HepG2 (cell line): ENCODE data around the gene GCLC. TPM values are rescaled to one million over a fixed set of nuclear protein-coding genes. Genes with fewer than 3 reads are reported as not detected.

Source experiments
- ATAC-seq: fragments of 200-7000 bp; cut with Tn5 transposase; 3 replicates; pipeline ENCODE4 v1.9.1; 2020; ENCODE audit warnings: mild to moderate bottlenecking, moderate library complexity
- BruUV-seq: library from RNA; stranded (reverse); fragments of 400-500 nt; replicated peaks from 2 replicates; lab custom pipeline; 2021; lab: Mats Ljungman, UMichigan
- CTCF ChIA-PET: fragments of 300-600 bp; formaldehyde crosslinking; extraction: SDS; loops from one replicate; lab custom pipeline; 2021; ENCODE audit warnings: low total read pairs, inconsistent platforms, low intra/inter-chr PET ratio; lab: Yijun Ruan, JAX
- POLR2A ChIA-PET: fragments of 350-600 bp; sonication (Branson Sonifier 250); formaldehyde crosslinking; loops from one replicate; lab custom pipeline; 2020; ENCODE audit warnings: antibody characterized with exemption, inconsistent platforms; lab: Yijun Ruan, JAX
- DNase-seq: peaks from one replicate; pipeline ENCODE4 v3.0.0-alpha.2; 2015; ENCODE audit warnings: low spot score
- FAIRE-seq: peaks from 3 replicates; lab custom pipeline; 2011; peaks lifted over from hg19 to GRCh38; lab: Jason Lieb, UNC
- H2AFZ ChIP-seq: one replicate; pipeline ENCODE4 v1.6.1; 2011; ENCODE audit warnings: low read length, inconsistent platforms
- H3K27ac ChIP-seq: fragments of 300-600 bp; 3 replicates; pipeline ENCODE4 v1.8.0; 2011; ENCODE audit warnings: mixed run types, mild to moderate bottlenecking, mixed read lengths, low read length, inconsistent platforms; ENCODE audit not compliant: insufficient read depth; ENCODE audit errors: extremely low read length
- H3K27me3 ChIP-seq, 2 experiments: fragments of 200-600 bp in 1 of 2; 2 replicates in 1 of 2; 3 replicates in 1 of 2; pipeline versions ENCODE4 v1.6.0 to v1.8.0; 2011; ENCODE audit warnings: low read length in 2 of 2, mild to moderate bottlenecking in 2 of 2, moderate library complexity in 2 of 2, inconsistent platforms in 1 of 2; ENCODE audit not compliant: insufficient read depth in 2 of 2, control insufficient read depth in 1 of 2
- H3K36me3 ChIP-seq, 2 experiments: fragments of 200-600 bp in 1 of 2; replicated peaks in 1 of 2; 2 replicates in 1 of 2; 3 replicates in 1 of 2; pipeline versions ENCODE4 v1.5.1 to v1.8.0; 2011; ENCODE audit warnings: low read length in 2 of 2, inconsistent platforms in 1 of 2; ENCODE audit not compliant: insufficient read depth in 2 of 2, control insufficient read depth in 1 of 2
- H3K4me1 ChIP-seq: 2 replicates; pipeline ENCODE4 v1.5.1; 2012; ENCODE audit warnings: low read length, inconsistent platforms; ENCODE audit not compliant: insufficient read depth
- H3K4me2 ChIP-seq: 2 replicates; pipeline ENCODE4 v1.6.0; 2011; ENCODE audit warnings: low read depth, low read length, inconsistent platforms
- H3K4me3 ChIP-seq, 3 experiments: fragments of 200-600 bp in 1 of 3; sonication (generic), shearing (Covaris generic) in 1 of 3; replicated peaks in 1 of 3; 2 replicates each; pipeline ENCODE4 v1.5.1; 2011 to 2016; ENCODE audit warnings: low read length in 3 of 3, inconsistent platforms in 2 of 3, low read depth in 2 of 3, mild to moderate bottlenecking in 2 of 3, control low read depth in 1 of 3, mixed read lengths in 1 of 3; ENCODE audit not compliant: insufficient read depth in 1 of 3
- H3K79me2 ChIP-seq: one replicate; pipeline ENCODE4 v1.6.1; 2011; ENCODE audit warnings: low read length, inconsistent platforms; ENCODE audit not compliant: insufficient read depth
- H3K9ac ChIP-seq: 2 replicates; pipeline ENCODE4 v1.6.0; 2011; ENCODE audit warnings: mild to moderate bottlenecking, low read depth, low read length, inconsistent platforms; ENCODE audit not compliant: insufficient read depth
- H3K9me3 ChIP-seq: 2 replicates; pipeline ENCODE4 v1.5.1; 2012; ENCODE audit warnings: mild to moderate bottlenecking, low read length
- H4K20me1 ChIP-seq: 2 replicates; pipeline ENCODE4 v1.6.0; 2011; ENCODE audit warnings: inconsistent platforms, mild to moderate bottlenecking, low read length, moderate library complexity; ENCODE audit not compliant: insufficient read depth
- KDM5A ChIP-seq: fragments of 200-600 bp; sonication (generic); IDR thresholded peaks from 2 replicates; pipeline ENCODE4 v1.7.0; 2018; ENCODE audit warnings: antibody characterized with exemption, mild to moderate bottlenecking, low read length, borderline replicate concordance
- NFATC3 ChIP-seq: sonication (generic); formaldehyde crosslinking; IDR thresholded peaks from 2 replicates; pipeline ENCODE4 v1.5.1; 2020; ENCODE audit warnings: mild to moderate bottlenecking, missing genetic modification reagents
- NONO ChIP-seq, 2 experiments: fragments of 450-650 bp in 1 of 2; sonication (generic) in 1 of 2; formaldehyde crosslinking in 1 of 2; IDR thresholded peaks in 1 of 2; conservative IDR thresholded peaks in 1 of 2; 2 replicates each; pipeline versions ENCODE4 v1.6.1 to v1.8.0; 2017 to 2022; ENCODE audit warnings: mild to moderate bottlenecking in 1 of 2, missing genetic modification reagents in 1 of 2, moderate library complexity in 1 of 2
- PHF21A ChIP-seq: sonication (generic); formaldehyde crosslinking; IDR thresholded peaks from 2 replicates; pipeline ENCODE4 v1.5.0; 2020; ENCODE audit warnings: mild to moderate bottlenecking, missing genetic modification reagents
- RBAK ChIP-seq: sonication (generic); formaldehyde crosslinking; IDR thresholded peaks from 2 replicates; pipeline ENCODE4 v1.5.1; 2020; ENCODE audit warnings: mild to moderate bottlenecking, missing genetic modification reagents
- RORA ChIP-seq: sonication (generic); formaldehyde crosslinking; IDR thresholded peaks from 2 replicates; pipeline ENCODE4 v1.5.0; 2020; ENCODE audit warnings: mild to moderate bottlenecking, missing genetic modification reagents, moderate library complexity
- SNAPC2 ChIP-seq: sonication (generic); formaldehyde crosslinking; IDR thresholded peaks from 2 replicates; pipeline ENCODE4 v1.8.1; 2022; ENCODE audit warnings: mild to moderate bottlenecking, missing genetic modification reagents
- ZIK1 ChIP-seq: sonication (generic); formaldehyde crosslinking; IDR thresholded peaks from 2 replicates; pipeline ENCODE4 v1.5.0; 2020; ENCODE audit warnings: mild to moderate bottlenecking, low read depth, missing genetic modification reagents, borderline replicate concordance
- ZNF383 ChIP-seq: sonication (generic); formaldehyde crosslinking; IDR thresholded peaks from 2 replicates; pipeline ENCODE4 v1.4.0; 2020; ENCODE audit warnings: missing genetic modification reagents, mild to moderate bottlenecking, borderline replicate concordance
- WGBS: methylation state at CpG from one replicate; pipeline ENCODE4 v1.1.6; 2017; ENCODE audit warnings: low lambda C conversion rate; 5-methylcytosine and 5-hydroxymethylcytosine counted together
- in situ Hi-C: cut with HindIII; loops from 2 replicates; pipeline ENCODE4 v1.10.0; 2017; ENCODE audit warnings: low pct_unique_long_range_greater_than_20kb; ENCODE audit not compliant: extremely low pct_ligation_motif_present
- intact Hi-C: fragments of 100-400 bp; cut with micrococcal nuclease; formaldehyde crosslinking; loops from one replicate; pipeline ENCODE4 v1.10.0; 2022; ENCODE audit not compliant: unreplicated experiment
- polyA plus RNA-seq, 8 experiments: library from polyadenylated mRNA; depleted of rRNA in 3 of 8; stranded (reverse) in 7 of 8; unstranded in 1 of 8; fragments of >200 nt; fragmentation: Illumina TruSeq in 4 of 8; extraction: Trizol in 4 of 8; gene quantifications; 2 replicates each; pipeline versions ENCODE4 v1.2.1 to v1.2.3, GENCODE V29; 2011 to 2016; ENCODE audit warnings: low read depth in 4 of 8, missing spikeins in 1 of 8, mixed read lengths in 1 of 8; ENCODE audit not compliant: insufficient read depth in 1 of 8
- total RNA-seq, 5 experiments: library from RNA; depleted of rRNA; stranded (reverse); fragments of >200 nt; fragmentation: Illumina TruSeq; extraction: Trizol; gene quantifications; 2 replicates each; pipeline ENCODE4 v1.2.3, GENCODE V29; 2016; ENCODE audit warnings: low read depth in 1 of 5
- TF ChIP-seq, protein P1 (sequence below): sonication (generic); formaldehyde crosslinking; IDR thresholded peaks from 2 replicates; pipeline ENCODE4 v1.4.0; 2020; ENCODE audit warnings: mild to moderate bottlenecking, missing genetic modification reagents
- TF ChIP-seq, protein P2 (sequence below): sonication (generic); formaldehyde crosslinking; IDR thresholded peaks from 2 replicates; pipeline ENCODE4 v1.9.0; 2022; ENCODE audit warnings: missing genetic modification reagents, mild to moderate bottlenecking, borderline replicate concordance
- TF ChIP-seq, protein P3 (sequence below): IDR thresholded peaks from 2 replicates; pipeline ENCODE4 v1.6.1; 2016; ENCODE audit warnings: low read depth, borderline replicate concordance
- TF ChIP-seq, protein P4 (sequence below): IDR thresholded peaks from 2 replicates; pipeline ENCODE4 v1.6.1; 2016; ENCODE audit warnings: mild to moderate bottlenecking, missing biosample characterization, missing genetic modification reagents
- TF ChIP-seq, protein P5 (sequence below): sonication (generic); formaldehyde crosslinking; IDR thresholded peaks from 2 replicates; pipeline ENCODE4 v1.5.0; 2020; ENCODE audit warnings: missing genetic modification reagents
- TF ChIP-seq, protein P6 (sequence below): IDR thresholded peaks from 2 replicates; pipeline ENCODE4 v1.4.0; 2020; ENCODE audit warnings: mild to moderate bottlenecking, missing genetic modification reagents
- TF ChIP-seq, protein P7 (sequence below): sonication (generic); formaldehyde crosslinking; IDR thresholded peaks from 2 replicates; pipeline ENCODE4 v1.4.0; 2020; ENCODE audit warnings: mild to moderate bottlenecking, missing genetic modification reagents

The GCLC gene
- total and polyA plus RNA-seq, 2 of the 13 experiments (the other 11 are each of a cell fraction or from before 2014, with no cell fraction given): 35.3 to 84.6 TPM

DNA sequence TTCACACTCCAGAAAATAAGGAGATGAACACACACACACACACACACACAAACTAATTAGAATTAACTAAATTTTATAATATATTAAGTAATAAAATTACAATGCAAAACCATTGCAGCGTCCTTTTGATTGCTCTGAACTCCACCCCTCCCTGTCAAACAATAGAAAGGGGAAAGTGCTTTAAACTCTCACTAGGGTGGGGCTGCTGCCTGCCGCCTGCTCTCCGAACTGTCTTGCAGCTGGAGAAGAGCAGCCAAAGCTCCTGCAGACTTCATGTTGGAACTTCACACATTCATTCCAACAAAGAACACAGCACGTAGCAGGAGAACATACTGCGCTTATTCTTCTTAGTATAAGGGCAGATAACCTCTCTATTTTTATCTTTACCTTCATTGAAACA is 83.2 kb downstream of the GCLC start:
- H3K27me3 ChIP-seq: peaks cover 0 to 12% of the 10 kb centered on the region in 2 experiments; a peak in 3 of 5 replicates
- no peak overlapping the region for H3K4me3 ChIP-seq
- no peak overlapping the region for H3K4me2 ChIP-seq
- no peaks in the 10 kb centered on the region for H4K20me1 ChIP-seq
- 22% methylated on average over 5 of the region's 5 CpGs for WGBS
- no peak overlapping the region for H3K27ac ChIP-seq
- ChIA-PET CTCF (no interaction called here), POLR2A (no interaction called here)
- intact Hi-C loops: no loop called here
- in situ Hi-C loops: no loop called here
- no peak for ATAC-seq
- no TSS peak for BruUV-seq
- DNase-seq: no peak
- FAIRE-seq: no peak
- no peak overlapping the region for H2AFZ ChIP-seq
- H3K4me1 ChIP-seq: peaks cover 14% of the 10 kb centered on the region
- H3K36me3 ChIP-seq: no peaks in the 10 kb centered on the region
- no peaks in the 10 kb centered on the region for H3K9me3 ChIP-seq
- no peak overlapping the region for H3K9ac ChIP-seq
- TF ChIP-seq RBAK (CRISPR knock-in tag) (no peak), ZIK1 (CRISPR knock-in tag) (no peak), ZNF383 (CRISPR knock-in tag) (no peak), PHF21A (CRISPR knock-in tag) (no peak), NONO (IDR thresholded peaks at IDR 0.05) (no peak), NONO (CRISPR knock-in tag; conservative IDR thresholded peaks at IDR 0.05) (no peak), NFATC3 (CRISPR knock-in tag) (no peak), RORA (CRISPR knock-in tag) (no peak), SNAPC2 (no peak), KDM5A (no peak)
- TF ChIP-seq, protein P1, sequence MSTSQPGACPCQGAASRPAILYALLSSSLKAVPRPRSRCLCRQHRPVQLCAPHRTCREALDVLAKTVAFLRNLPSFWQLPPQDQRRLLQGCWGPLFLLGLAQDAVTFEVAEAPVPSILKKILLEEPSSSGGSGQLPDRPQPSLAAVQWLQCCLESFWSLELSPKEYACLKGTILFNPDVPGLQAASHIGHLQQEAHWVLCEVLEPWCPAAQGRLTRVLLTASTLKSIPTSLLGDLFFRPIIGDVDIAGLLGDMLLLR (CRISPR knock-in tag): no peak
- TF ChIP-seq, protein P2, sequence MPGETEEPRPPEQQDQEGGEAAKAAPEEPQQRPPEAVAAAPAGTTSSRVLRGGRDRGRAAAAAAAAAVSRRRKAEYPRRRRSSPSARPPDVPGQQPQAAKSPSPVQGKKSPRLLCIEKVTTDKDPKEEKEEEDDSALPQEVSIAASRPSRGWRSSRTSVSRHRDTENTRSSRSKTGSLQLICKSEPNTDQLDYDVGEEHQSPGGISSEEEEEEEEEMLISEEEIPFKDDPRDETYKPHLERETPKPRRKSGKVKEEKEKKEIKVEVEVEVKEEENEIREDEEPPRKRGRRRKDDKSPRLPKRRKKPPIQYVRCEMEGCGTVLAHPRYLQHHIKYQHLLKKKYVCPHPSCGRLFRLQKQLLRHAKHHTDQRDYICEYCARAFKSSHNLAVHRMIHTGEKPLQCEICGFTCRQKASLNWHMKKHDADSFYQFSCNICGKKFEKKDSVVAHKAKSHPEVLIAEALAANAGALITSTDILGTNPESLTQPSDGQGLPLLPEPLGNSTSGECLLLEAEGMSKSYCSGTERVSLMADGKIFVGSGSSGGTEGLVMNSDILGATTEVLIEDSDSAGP (CRISPR knock-in tag): no peak
- TF ChIP-seq, protein P3, sequence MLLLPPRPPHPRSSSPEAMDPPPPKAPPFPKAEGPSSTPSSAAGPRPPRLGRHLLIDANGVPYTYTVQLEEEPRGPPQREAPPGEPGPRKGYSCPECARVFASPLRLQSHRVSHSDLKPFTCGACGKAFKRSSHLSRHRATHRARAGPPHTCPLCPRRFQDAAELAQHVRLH: no peak
- TF ChIP-seq, protein P4, sequence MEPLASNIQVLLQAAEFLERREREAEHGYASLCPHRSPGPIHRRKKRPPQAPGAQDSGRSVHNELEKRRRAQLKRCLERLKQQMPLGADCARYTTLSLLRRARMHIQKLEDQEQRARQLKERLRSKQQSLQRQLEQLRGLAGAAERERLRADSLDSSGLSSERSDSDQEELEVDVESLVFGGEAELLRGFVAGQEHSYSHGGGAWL (CRISPR knock-in tag): no peak
- TF ChIP-seq, protein P5, sequence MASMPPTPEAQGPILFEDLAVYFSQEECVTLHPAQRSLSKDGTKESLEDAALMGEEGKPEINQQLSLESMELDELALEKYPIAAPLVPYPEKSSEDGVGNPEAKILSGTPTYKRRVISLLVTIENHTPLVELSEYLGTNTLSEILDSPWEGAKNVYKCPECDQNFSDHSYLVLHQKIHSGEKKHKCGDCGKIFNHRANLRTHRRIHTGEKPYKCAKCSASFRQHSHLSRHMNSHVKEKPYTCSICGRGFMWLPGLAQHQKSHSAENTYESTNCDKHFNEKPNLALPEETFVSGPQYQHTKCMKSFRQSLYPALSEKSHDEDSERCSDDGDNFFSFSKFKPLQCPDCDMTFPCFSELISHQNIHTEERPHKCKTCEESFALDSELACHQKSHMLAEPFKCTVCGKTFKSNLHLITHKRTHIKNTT (CRISPR knock-in tag): no peak
- TF ChIP-seq, protein P6, sequence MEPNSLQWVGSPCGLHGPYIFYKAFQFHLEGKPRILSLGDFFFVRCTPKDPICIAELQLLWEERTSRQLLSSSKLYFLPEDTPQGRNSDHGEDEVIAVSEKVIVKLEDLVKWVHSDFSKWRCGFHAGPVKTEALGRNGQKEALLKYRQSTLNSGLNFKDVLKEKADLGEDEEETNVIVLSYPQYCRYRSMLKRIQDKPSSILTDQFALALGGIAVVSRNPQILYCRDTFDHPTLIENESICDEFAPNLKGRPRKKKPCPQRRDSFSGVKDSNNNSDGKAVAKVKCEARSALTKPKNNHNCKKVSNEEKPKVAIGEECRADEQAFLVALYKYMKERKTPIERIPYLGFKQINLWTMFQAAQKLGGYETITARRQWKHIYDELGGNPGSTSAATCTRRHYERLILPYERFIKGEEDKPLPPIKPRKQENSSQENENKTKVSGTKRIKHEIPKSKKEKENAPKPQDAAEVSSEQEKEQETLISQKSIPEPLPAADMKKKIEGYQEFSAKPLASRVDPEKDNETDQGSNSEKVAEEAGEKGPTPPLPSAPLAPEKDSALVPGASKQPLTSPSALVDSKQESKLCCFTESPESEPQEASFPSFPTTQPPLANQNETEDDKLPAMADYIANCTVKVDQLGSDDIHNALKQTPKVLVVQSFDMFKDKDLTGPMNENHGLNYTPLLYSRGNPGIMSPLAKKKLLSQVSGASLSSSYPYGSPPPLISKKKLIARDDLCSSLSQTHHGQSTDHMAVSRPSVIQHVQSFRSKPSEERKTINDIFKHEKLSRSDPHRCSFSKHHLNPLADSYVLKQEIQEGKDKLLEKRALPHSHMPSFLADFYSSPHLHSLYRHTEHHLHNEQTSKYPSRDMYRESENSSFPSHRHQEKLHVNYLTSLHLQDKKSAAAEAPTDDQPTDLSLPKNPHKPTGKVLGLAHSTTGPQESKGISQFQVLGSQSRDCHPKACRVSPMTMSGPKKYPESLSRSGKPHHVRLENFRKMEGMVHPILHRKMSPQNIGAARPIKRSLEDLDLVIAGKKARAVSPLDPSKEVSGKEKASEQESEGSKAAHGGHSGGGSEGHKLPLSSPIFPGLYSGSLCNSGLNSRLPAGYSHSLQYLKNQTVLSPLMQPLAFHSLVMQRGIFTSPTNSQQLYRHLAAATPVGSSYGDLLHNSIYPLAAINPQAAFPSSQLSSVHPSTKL (CRISPR knock-in tag): no peak
- TF ChIP-seq, protein P7, sequence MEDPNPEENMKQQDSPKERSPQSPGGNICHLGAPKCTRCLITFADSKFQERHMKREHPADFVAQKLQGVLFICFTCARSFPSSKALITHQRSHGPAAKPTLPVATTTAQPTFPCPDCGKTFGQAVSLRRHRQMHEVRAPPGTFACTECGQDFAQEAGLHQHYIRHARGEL (CRISPR knock-in tag): no peak
- H3K79me2 ChIP-seq: no peaks in the 10 kb centered on the region
